Neuronal stem cell (in vitro differentiated cells): ENCODE measurements around the gene CCL18.

Experiments
- DNase-seq: peaks from one replicate; pipeline ENCODE4 v3.0.0-alpha.2; 2013; ENCODE audit warnings: low spot score
- H2AFZ ChIP-seq: one replicate; pipeline ENCODE4 v1.6.1; 2013; ENCODE audit warnings: mild to moderate bottlenecking, low read length, inconsistent platforms
- H2AK5ac ChIP-seq: 2 replicates; pipeline ENCODE4 v1.6.1; 2013; ENCODE audit warnings: low read depth, mild to moderate bottlenecking, inconsistent platforms, low read length, moderate library complexity, mixed read lengths
- H2BK120ac ChIP-seq: 2 replicates; pipeline ENCODE4 v1.6.1; 2013; ENCODE audit warnings: low read depth, mild to moderate bottlenecking, inconsistent platforms, low read length, moderate library complexity, mixed read lengths
- H2BK12ac ChIP-seq: one replicate; pipeline ENCODE4 v1.6.1; 2013; ENCODE audit warnings: low read length, inconsistent platforms
- H2BK15ac ChIP-seq: 2 replicates; pipeline ENCODE4 v1.6.1; 2013; ENCODE audit warnings: mild to moderate bottlenecking, low read length, inconsistent platforms, mixed read lengths
- H2BK5ac ChIP-seq: one replicate; pipeline ENCODE4 v1.6.1; 2013; ENCODE audit warnings: inconsistent platforms, mild to moderate bottlenecking, low read length, moderate library complexity
- H3K14ac ChIP-seq: one replicate; pipeline ENCODE4 v1.6.1; 2013; ENCODE audit warnings: low read length, inconsistent platforms
- H3K18ac ChIP-seq: 2 replicates; pipeline ENCODE4 v1.6.1; 2013; ENCODE audit warnings: low read length, inconsistent platforms
- H3K23ac ChIP-seq: 2 replicates; pipeline ENCODE4 v1.6.1; 2013; ENCODE audit warnings: low read depth, mild to moderate bottlenecking, mixed read lengths, low read length, inconsistent platforms; ENCODE audit not compliant: poor library complexity
- H3K27ac ChIP-seq: replicated peaks from 3 replicates; pipeline ENCODE4 v1.5.1; 2013; ENCODE audit warnings: low read length, inconsistent platforms
- H3K27me3 ChIP-seq, 3 experiments: 2 replicates each; pipeline ENCODE4 v1.6.1; 2013; ENCODE audit warnings: low read length in 3 of 3, mild to moderate bottlenecking in 2 of 3, inconsistent platforms in 1 of 3, low read depth in 1 of 3, mixed read lengths in 1 of 3, moderate library complexity in 1 of 3; ENCODE audit not compliant: control insufficient read depth in 3 of 3, insufficient read depth in 3 of 3
- H3K36me3 ChIP-seq, 2 donors: replicated peaks in 1 of 2; 2 replicates each; pipeline ENCODE4 v1.6.1; 2013; ENCODE audit warnings: low read length in 2 of 2; ENCODE audit not compliant: control insufficient read depth in 2 of 2, insufficient read depth in 2 of 2
- H3K4ac ChIP-seq: 2 replicates; pipeline ENCODE4 v1.6.1; 2013; ENCODE audit warnings: inconsistent platforms, mild to moderate bottlenecking, low read length, moderate library complexity
- H3K4me1 ChIP-seq, 2 donors: 1 replicate in 1 of 2; 2 replicates in 1 of 2; pipeline ENCODE4 v1.6.1; 2013; ENCODE audit warnings: low read length in 2 of 2, low read depth in 1 of 2; ENCODE audit not compliant: control insufficient read depth in 2 of 2, insufficient read depth in 1 of 2
- H3K4me2 ChIP-seq: one replicate; pipeline ENCODE4 v1.6.1; 2013; ENCODE audit warnings: mild to moderate bottlenecking, low read length, inconsistent platforms; ENCODE audit not compliant: insufficient read depth, poor library complexity, severe bottlenecking
- H3K4me3 ChIP-seq, 2 donors: 2 replicates each; pipeline ENCODE4 v1.5.1; 2013; ENCODE audit warnings: low read length in 2 of 2, mild to moderate bottlenecking in 2 of 2, inconsistent platforms in 1 of 2, moderate library complexity in 1 of 2
- H3K79me1 ChIP-seq: one replicate; pipeline ENCODE4 v1.6.1; 2013; ENCODE audit warnings: low read depth, mild to moderate bottlenecking, inconsistent platforms, low read length, moderate library complexity
- H3K9ac ChIP-seq: one replicate; pipeline ENCODE4 v1.6.1; 2013; ENCODE audit warnings: mild to moderate bottlenecking, low read depth, low read length, inconsistent platforms; ENCODE audit not compliant: poor library complexity
- H3K9me3 ChIP-seq, 2 donors: replicated peaks in 1 of 2; 2 replicates each; pipeline versions ENCODE3 to v1.6.1; 2013; ENCODE audit warnings: low read length in 2 of 2, mild to moderate bottlenecking in 2 of 2, inconsistent platforms in 1 of 2, low read depth in 1 of 2, mixed read lengths in 1 of 2, moderate library complexity in 1 of 2; ENCODE audit not compliant: control insufficient read depth in 2 of 2, insufficient read depth in 1 of 2
- H4K8ac ChIP-seq: one replicate; pipeline ENCODE4 v1.6.1; 2013; ENCODE audit warnings: low read depth, mild to moderate bottlenecking, inconsistent platforms, low read length, moderate library complexity
- H4K91ac ChIP-seq: one replicate; pipeline ENCODE4 v1.6.1; 2013; ENCODE audit warnings: low read length, low read depth, mild to moderate bottlenecking, inconsistent platforms; ENCODE audit not compliant: poor library complexity
- WGBS, 2 donors: extraction: QIAGEN DNeasy Blood & Tissue Kit; methylation state at CpG; one replicate each; pipeline ENCODE4 v1.1.7; 2013; ENCODE audit warnings: missing lambda C conversion rate in 2 of 2, mixed read lengths in 1 of 2; ENCODE audit not compliant: insufficient read length in 2 of 2, insufficient replicate concordance in 1 of 2; ENCODE audit errors: extremely low coverage in 2 of 2; 5-methylcytosine and 5-hydroxymethylcytosine counted together

The CCL18 gene

DNA sequence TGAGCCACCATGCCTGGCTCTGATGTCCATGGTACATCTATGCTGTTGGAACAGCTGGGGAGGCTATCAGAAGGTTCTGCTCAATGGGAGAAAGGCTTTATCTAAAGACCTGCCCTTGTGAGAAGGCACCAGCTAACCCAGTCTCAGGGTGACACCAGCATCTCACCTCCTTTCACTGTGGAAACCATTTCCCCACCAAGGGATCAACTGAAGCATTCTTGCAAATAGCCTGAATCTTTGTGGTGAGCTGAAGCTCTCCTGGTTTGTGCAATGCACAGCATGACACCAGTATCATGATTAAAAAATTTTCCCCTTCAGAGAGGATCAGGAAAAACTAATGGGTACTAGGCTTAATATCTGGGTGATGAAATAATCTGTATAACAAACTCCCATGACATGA is 5.1 kb downstream of the CCL18 start:
- H3K4me3 ChIP-seq: no peak overlapping the region
- H2BK5ac ChIP-seq: no peak overlapping the region
- no peak for DNase-seq
- no peak overlapping the region for H3K4me2 ChIP-seq
- no peak overlapping the region for H3K23ac ChIP-seq
- H3K27ac ChIP-seq: no peak overlapping the region
- H2AK5ac ChIP-seq: no peak overlapping the region
- H3K14ac ChIP-seq: no peak overlapping the region
- no peak overlapping the region for H4K91ac ChIP-seq
- no peaks in the 10 kb centered on the region for H3K27me3 ChIP-seq
- H3K4ac ChIP-seq: no peak overlapping the region
- no peak overlapping the region for H2BK15ac ChIP-seq
- H4K8ac ChIP-seq: no peak overlapping the region
- H3K9ac ChIP-seq: no peak overlapping the region
- no peaks in the 10 kb centered on the region for H3K79me1 ChIP-seq
- no peak overlapping the region for H2AFZ ChIP-seq
- H2BK12ac ChIP-seq: no peak overlapping the region
- peaks cover 0 to 2% of the 10 kb centered on the region in 2 donors for H3K9me3 ChIP-seq
- H2BK120ac ChIP-seq: no peak overlapping the region
- no peak overlapping the region for H3K18ac ChIP-seq
- H3K36me3 ChIP-seq: no peaks in the 10 kb centered on the region
- H3K4me1 ChIP-seq: no peaks in the 10 kb centered on the region

DNA sequence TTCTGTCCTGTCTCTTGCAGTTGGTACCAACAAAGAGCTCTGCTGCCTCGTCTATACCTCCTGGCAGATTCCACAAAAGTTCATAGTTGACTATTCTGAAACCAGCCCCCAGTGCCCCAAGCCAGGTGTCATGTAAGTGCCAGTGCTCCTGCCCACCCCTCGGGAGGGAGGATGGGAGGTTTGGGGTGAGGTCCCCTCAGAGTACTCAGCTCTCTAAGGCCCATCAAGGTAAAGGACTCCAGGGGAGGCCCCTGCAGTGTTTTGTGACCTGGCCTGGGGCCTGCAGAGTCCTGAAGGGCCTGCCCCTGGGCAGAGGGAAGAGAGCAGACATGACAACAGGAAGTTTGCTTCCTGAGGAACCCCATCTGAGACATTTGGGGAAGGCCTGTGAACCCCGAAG is 6.4 kb downstream of the CCL18 start:
- Histone ChIP-seq H3K14ac (no peak overlapping the region), H2BK120ac (no peak overlapping the region), H3K4me1 (no peaks in the 10 kb centered on the region), H3K9ac (no peak overlapping the region), H2AFZ (no peak overlapping the region), H2AK5ac (no peak overlapping the region), H3K4ac (no peak overlapping the region), H3K36me3 (no peaks in the 10 kb centered on the region), H2BK5ac (no peak overlapping the region), H2BK15ac (no peak overlapping the region), H4K91ac (no peak overlapping the region), H3K79me1 (no peaks in the 10 kb centered on the region), H3K27ac (no peak overlapping the region), H3K4me2 (no peak overlapping the region), H4K8ac (no peak overlapping the region), H3K23ac (no peak overlapping the region), H2BK12ac (no peak overlapping the region), H3K18ac (no peak overlapping the region), H3K4me3 (no peak overlapping the region), H3K27me3 (no peaks in the 10 kb centered on the region), H3K9me3 (no peaks in the 10 kb centered on the region)
- no CpG with 5 or more reads among the region's 3 CpGs for WGBS, 2 donors
- DNase-seq: no peak

DNA sequence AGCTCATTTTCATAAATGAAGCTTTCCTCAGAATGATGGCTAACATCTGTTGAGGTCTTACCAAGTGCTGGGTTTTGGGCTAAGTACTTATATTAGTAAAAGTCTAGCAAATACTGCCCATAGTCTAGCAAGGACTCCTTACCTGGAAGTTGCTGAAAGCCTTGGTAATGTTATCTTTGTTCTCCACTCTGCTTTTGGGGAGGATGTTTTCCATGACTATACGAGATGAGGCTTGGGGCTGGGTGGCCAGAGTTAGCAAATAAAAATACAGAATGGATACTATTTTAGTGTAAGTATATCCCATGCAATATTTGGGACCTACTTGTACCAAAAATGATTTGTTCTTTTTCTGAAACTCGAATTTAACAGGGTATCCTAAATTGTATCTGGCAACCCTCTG is 7.7 kb downstream of the CCL18 start:
- H3K36me3 ChIP-seq: no peaks in the 10 kb centered on the region
- H3K4ac ChIP-seq: no peak overlapping the region
- no peak overlapping the region for H3K18ac ChIP-seq
- H4K8ac ChIP-seq: no peak overlapping the region
- H3K4me3 ChIP-seq: no peak overlapping the region
- no peak overlapping the region for H2AK5ac ChIP-seq
- WGBS, 2 donors: no CpG with 5 or more reads among the region's 2 CpGs
- H3K9me3 ChIP-seq: no peaks in the 10 kb centered on the region
- H3K79me1 ChIP-seq: no peaks in the 10 kb centered on the region
- no peaks in the 10 kb centered on the region for H3K4me1 ChIP-seq
- H3K4me2 ChIP-seq: no peak overlapping the region
- no peaks in the 10 kb centered on the region for H3K27me3 ChIP-seq
- H3K14ac ChIP-seq: no peak overlapping the region
- no peak overlapping the region for H2BK5ac ChIP-seq
- H2AFZ ChIP-seq: no peak overlapping the region
- H3K23ac ChIP-seq: no peak overlapping the region
- H3K9ac ChIP-seq: no peak overlapping the region
- DNase-seq: no peak
- no peak overlapping the region for H2BK12ac ChIP-seq
- no peak overlapping the region for H3K27ac ChIP-seq
- H2BK15ac ChIP-seq: no peak overlapping the region
- no peak overlapping the region for H2BK120ac ChIP-seq
- no peak overlapping the region for H4K91ac ChIP-seq

DNA sequence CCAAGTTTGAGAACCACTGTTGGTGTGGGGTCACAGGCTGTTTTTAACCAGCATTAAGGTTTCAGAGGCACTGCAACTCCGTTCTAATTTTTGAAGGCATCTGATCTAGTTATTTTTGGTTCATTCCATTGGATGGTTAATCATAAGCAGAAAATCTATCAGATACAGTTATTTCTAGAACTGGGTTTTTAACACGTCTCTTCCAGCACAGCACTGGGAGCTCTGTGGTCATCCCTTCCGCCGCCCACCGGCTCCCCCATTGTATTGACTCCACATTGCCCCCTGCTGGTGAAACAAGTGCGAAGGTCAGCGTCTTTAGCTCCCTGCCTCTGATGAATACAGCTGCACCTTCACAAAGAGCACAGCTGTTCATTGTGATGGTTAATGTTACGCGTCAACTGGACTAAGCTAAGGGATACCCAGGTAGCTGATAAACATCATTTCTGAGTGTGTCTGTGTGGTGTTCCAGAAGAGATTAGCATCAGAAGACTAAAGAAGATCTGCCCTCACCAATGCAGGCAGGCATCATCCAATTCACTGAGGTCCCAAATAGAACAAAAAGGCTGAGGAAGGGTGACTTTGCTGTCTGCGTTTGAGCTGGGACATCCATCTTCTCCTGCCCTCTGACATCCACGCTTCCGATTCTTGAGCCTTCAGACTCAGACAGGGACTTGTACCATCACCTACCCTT is 8.5 kb downstream of the CCL18 start:
- Histone ChIP-seq H3K79me1 (no peaks in the 10 kb centered on the region), H2AFZ (no peak overlapping the region), H3K27me3 (no peaks in the 10 kb centered on the region), H2AK5ac (no peak overlapping the region), H3K27ac (no peak overlapping the region), H2BK120ac (no peak overlapping the region), H3K4me2 (no peak overlapping the region), H3K4ac (no peak overlapping the region), H3K9me3 (no peaks in the 10 kb centered on the region), H3K9ac (no peak overlapping the region), H3K4me1 (no peaks in the 10 kb centered on the region), H3K23ac (no peak overlapping the region), H2BK15ac (no peak overlapping the region), H2BK5ac (no peak overlapping the region), H3K18ac (no peak overlapping the region), H4K8ac (no peak overlapping the region), H3K14ac (no peak overlapping the region), H3K4me3 (no peak overlapping the region), H4K91ac (no peak overlapping the region), H2BK12ac (no peak overlapping the region), H3K36me3 (no peaks in the 10 kb centered on the region)
- peak; percentile 71 for DNase-seq
- no CpG with 5 or more reads among the region's 12 CpGs for WGBS, 2 donors
